ENCODE measurements around the gene SH3RF1.

DNA sequence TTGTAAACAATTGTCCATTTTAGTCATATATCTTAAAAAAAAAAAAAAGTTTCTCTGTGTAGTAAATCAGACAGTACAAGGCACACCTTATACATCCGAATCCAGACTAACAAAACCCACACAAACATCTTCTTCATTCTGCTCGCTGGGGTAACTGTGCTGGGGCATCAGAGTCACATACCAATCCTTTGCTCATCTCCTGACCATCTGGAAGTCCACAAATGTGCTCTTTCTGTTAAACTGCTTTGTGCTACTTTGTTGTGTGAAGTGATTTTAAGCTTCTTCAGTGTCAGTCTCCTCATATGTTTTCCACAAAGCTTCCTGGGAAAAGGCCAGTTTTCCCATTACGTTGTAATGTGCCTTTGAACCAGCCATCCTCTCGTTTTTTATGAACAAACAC lies 174.5 kb downstream of the SH3RF1 start:
- TF ChIP-seq, protein P1, sequence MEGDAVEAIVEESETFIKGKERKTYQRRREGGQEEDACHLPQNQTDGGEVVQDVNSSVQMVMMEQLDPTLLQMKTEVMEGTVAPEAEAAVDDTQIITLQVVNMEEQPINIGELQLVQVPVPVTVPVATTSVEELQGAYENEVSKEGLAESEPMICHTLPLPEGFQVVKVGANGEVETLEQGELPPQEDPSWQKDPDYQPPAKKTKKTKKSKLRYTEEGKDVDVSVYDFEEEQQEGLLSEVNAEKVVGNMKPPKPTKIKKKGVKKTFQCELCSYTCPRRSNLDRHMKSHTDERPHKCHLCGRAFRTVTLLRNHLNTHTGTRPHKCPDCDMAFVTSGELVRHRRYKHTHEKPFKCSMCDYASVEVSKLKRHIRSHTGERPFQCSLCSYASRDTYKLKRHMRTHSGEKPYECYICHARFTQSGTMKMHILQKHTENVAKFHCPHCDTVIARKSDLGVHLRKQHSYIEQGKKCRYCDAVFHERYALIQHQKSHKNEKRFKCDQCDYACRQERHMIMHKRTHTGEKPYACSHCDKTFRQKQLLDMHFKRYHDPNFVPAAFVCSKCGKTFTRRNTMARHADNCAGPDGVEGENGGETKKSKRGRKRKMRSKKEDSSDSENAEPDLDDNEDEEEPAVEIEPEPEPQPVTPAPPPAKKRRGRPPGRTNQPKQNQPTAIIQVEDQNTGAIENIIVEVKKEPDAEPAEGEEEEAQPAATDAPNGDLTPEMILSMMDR (conservative IDR thresholded peaks at IDR 0.05; ENCODE audit: low read depth in 2 of 2): no peak
- TF ChIP-seq EZH2phosphoT487 (IDR thresholded peaks at IDR 0.05; ENCODE audit: unreplicated experiment): no peak
- TF ChIP-seq POLR2AphosphoS5 (IDR thresholded peaks at IDR 0.05; ENCODE audit: low read depth): no peak
- TF ChIP-seq EZH2 (IDR thresholded peaks at IDR 0.05; ENCODE audit: low read depth, unreplicated experiment): no peak
- TF ChIP-seq CREB1 (CRISPR knock-in tag; IDR thresholded peaks at IDR 0.05; ENCODE audit: low read depth): no peak
- TF ChIP-seq, protein P2, sequence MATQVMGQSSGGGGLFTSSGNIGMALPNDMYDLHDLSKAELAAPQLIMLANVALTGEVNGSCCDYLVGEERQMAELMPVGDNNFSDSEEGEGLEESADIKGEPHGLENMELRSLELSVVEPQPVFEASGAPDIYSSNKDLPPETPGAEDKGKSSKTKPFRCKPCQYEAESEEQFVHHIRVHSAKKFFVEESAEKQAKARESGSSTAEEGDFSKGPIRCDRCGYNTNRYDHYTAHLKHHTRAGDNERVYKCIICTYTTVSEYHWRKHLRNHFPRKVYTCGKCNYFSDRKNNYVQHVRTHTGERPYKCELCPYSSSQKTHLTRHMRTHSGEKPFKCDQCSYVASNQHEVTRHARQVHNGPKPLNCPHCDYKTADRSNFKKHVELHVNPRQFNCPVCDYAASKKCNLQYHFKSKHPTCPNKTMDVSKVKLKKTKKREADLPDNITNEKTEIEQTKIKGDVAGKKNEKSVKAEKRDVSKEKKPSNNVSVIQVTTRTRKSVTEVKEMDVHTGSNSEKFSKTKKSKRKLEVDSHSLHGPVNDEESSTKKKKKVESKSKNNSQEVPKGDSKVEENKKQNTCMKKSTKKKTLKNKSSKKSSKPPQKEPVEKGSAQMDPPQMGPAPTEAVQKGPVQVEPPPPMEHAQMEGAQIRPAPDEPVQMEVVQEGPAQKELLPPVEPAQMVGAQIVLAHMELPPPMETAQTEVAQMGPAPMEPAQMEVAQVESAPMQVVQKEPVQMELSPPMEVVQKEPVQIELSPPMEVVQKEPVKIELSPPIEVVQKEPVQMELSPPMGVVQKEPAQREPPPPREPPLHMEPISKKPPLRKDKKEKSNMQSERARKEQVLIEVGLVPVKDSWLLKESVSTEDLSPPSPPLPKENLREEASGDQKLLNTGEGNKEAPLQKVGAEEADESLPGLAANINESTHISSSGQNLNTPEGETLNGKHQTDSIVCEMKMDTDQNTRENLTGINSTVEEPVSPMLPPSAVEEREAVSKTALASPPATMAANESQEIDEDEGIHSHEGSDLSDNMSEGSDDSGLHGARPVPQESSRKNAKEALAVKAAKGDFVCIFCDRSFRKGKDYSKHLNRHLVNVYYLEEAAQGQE (IDR thresholded peaks at IDR 0.05; ENCODE audit: unreplicated experiment): no peak
- no peak for TF ChIP-seq NANOG (IDR thresholded peaks at IDR 0.05; ENCODE audit: borderline replicate concordance)
- TF ChIP-seq ZNF114 (CRISPR knock-in tag; IDR thresholded peaks at IDR 0.05): no peak
- no peak for TF ChIP-seq ZNF331 (CRISPR knock-in tag; IDR thresholded peaks at IDR 0.05; ENCODE audit: low read depth)

All from GM23338 (cell line).